Glomerular visceral epithelial cell (primary cell): Measurements from ENCODE around the gene CHRM4.

Source experiments
- DNase-seq: peaks from one replicate; pipeline ENCODE4 v3.0.0-alpha.2; 2016; ENCODE audit errors: extremely low spot score

The CHRM4 gene

GRCh38 chr11:46367244-46367915, 24.2 kb downstream of the CHRM4 start:
- DNase-seq = no peak

GRCh38 chr11:46366661-46367161, 24.9 kb downstream of the CHRM4 start:
- DNase-seq = no peak

- DNase-seq = no peak
Measured at GRCh38 chr11:46366260-46366659, 25.3 kb downstream of the CHRM4 start.

GRCh38 chr11:46364791-46365190, 26.8 kb downstream of the CHRM4 start:
- DNase-seq = no peak

DNA sequence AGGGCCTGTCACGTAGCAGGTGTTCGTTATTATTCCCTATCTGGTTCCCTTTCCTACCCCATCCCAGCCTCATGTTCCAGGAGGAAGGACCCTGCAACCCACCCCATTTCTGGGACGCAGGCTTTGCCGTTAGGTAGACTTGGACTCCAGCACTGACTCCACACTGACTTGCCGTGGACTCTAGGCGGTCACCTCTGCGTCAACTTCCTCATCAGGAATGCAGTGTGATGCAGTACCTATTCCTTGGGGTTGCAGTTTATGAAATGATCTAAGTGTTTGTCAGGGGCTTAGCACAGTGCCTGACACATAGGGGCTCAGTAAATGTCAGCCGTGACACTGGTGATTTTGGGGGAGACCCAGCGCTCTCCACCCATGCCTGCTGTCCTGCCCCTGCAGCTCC, 27.5 kb downstream of the CHRM4 start:
- DNase-seq = no peak

DNA sequence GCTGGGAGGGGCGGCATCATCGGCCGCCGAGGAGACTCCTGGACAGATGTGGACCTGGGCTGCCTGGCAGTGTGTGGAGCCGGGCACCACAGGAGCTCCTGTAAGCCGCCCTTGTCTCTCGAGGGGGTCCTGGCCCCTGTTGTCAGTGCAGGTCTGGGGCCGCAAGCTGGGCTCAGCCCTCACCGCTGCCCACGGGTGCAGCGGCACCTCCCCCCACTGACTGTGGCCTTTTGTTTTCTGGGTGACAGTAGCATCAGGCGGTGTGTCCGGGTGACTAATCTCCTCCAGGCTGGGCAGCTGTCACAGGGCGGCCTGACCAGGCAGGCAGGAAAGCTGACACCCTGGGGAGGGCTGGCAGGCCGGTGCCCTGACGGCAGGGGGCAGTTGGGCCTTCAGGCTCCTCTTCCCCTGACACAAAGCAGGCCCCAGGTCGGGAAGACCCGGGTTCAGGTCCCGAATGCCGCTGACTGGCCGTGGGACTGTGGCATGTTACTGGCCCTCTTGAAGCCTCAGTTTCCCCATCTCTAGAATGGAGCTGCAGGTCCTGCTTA, 28.0 kb downstream of the CHRM4 start:
- peak; percentile 45 for DNase-seq

DNA sequence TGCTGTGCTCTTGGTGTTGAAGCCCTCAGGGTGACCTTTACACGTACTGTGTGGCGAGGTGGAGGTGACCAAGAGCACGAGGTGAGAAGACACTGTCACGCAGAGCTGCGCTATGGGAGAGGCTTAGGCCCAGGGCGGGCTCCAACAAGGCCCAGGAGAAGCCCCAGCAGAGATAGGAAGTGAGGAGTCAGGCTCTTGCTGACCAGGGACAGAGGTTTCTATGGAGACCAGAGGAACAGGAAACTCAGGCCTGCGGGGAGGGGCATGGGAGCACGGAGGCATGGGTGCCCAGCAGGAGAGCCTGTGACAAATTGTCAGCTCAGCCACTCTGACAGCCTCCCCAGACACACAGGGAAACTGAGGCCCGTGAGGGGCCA, 28.6 kb downstream of the CHRM4 start:
- DNase-seq = peak; percentile 66

GRCh38 chr11:46362156-46363030, 29.2 kb downstream of the CHRM4 start:
- no peak for DNase-seq

GRCh38 chr11:46361283-46362155, 30.1 kb downstream of the CHRM4 start:
- no peak for DNase-seq

- DNase-seq = no peak
Measured at GRCh38 chr11:46360878-46361277, 30.7 kb downstream of the CHRM4 start.

DNA sequence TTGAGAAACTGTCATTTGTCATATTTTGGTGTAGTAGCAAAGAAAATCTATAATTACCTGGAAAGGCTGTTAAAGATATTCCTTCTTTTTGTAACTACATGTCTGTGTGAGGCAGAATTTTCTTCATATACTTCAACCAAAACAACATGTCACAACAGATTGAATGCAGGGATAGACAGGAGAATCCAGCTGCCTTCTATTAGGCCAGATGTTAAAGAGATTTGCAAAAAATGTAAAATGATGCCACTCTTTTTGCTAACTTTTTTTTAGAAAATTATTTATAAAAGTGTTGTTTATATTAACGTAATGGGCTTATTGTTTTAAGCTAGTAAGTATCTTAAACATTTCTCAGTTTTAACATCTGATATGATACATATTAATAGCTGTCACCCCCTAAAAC, 31.6 kb downstream of the CHRM4 start:
- DNase-seq = no peak

GRCh38 chr11:46357483-46357936, 34.1 kb downstream of the CHRM4 start:
- DNase-seq = peak; percentile 87

DNA sequence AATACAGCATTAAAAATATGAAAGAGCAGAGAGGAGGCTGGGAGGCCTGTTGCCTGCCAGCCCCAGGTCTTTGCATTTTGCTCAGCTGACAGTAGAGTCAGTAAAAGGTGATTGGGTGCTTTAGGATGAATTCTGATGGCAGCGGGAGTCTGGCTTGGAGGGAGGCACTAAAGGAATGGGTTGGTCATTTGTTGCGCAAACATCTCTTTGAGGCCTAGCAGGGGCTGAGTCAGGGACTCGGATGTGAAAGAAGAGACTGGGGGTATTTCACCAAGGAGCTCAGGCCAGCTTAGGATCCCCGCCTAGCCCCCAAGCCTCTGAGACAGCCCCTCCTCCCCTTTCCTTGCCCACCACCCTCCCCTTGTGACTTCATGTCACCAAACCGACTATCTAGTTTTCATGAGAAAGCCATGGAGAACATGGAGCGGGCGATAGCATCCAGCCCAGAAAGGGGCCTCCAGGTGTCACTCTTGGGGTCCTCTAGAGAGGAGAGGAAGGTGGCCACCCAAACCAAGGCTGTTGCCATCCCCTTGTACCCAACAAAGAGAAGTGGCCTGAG, 34.6 kb downstream of the CHRM4 start:
- DNase-seq = peak; percentile 49

DNA sequence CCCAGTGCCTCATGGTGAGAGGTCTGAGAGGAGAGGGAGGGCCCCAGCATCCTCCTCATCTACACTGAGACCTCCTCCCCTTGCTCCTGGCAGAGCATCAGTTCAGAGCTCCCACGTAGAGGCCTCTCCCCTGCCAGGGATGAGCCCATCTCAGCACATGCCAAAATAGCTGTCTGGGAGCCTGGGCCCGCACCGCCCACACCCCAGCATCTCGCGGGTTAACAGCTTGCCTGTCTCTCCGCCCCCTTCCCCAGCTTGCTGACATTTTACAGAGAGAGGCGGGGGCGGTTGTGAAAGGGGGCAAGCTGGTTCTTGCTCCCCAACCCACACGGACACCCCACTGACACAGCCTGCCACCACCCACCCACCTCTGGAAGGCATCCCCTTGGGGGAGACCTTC, 37.9 kb downstream of the CHRM4 start:
- no peak for DNase-seq

DNA sequence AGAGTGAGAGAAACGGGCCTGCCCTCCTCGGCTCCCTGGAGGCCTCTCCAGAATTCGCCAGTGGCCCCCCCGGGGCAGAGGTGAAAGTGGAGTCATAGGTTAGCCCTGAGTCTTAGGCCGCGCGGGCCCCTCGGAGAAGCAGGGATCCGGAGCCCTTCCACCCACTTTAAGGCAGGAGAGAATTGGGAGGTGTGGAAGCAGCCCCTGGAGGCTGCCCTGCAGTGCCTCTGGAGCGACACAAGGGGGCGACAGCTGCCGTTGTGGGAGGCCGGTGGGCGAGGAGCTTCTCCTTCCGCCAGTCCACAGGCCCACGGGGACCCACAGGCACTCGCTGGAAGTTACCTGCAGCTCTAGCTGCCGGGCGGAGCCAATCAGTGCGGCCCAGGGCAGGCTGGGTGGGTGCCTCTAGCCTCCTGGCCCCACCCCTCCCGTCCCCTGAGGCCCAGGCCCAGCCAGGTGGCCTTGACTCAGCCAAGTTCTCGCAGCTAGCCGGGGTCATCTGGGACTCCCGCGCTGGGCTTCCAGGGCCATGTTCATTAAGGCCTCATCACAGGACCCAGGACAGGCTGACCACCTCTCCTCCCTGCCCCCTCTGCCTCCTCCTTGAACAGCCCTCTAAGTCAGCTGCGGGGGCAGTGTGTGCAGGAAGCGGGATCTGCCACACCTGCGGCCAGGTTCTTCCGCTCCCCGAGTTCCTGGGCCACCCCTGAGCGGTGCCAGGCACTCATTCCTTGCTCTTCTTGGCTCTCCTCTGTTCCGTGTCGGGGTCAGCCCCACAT, 39.3 kb downstream of the CHRM4 start:
- DNase-seq = no peak

- DNase-seq = no peak
Measured at GRCh38 chr11:46351606-46352005, 40.0 kb downstream of the CHRM4 start.

- DNase-seq = no peak
Measured at GRCh38 chr11:46351148-46351547, 40.4 kb downstream of the CHRM4 start.

DNA sequence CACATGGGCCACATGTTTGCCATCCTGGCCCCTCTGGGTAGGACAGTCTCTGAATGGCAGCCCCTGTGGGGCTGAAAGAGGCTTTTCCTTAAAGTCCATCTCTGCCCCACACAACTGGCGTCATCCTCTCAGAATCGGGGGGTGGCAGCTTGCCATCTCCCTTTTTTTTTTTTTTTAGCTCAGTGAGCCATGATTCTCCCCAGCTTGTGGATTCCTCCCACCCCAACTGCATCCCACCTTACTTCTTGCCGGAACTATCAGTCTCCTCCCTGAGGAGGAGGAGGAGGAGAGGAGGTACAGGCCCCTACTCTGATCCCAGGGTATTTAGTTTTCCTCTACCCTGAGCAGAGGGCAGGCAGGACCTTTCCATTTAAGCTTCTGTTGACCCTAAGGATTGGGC, 40.9 kb downstream of the CHRM4 start:
- DNase-seq = no peak

DNA sequence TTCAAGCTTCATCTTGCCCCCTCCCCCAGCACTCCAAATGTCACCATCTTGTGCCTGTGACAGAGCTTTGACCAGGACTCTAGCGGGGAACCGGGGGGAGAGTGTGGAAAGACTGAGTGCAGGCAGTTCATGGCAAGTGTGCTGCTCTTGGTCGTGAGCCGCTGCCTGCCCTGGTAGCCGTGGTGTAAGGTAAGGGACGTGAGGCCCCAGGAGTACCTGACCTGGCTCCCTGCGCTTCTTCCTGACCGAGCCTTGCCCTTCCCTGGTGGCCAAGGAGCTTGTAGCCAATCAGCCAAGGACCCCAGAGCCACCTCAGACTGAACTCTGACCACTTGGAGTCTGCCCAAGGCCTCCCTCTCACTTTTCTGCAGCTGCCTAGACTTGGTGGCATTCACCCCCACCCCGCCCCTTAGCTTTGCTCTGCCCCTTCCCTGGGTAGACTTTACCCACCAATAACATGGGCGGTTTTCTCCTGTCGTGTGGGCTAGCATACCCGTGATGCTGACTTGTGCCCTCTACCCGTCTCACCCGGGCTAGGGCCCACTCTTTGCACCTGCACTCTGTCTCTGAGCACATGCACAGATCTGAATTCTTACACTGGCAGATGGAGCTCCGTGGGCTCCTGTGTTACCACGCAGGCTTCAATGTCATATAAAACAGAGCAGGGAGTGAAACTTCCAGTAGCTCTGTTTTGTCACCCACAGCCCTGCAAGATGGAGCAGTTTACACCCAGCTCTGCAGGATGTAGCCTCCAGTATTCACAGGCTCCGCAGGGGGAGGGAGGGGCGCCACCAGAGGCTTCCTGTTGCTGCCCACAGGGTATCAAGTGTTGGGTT, 42.8 kb downstream of the CHRM4 start:
- no peak for DNase-seq
